Measurements from ENCODE around the gene SRC. TPM values are rescaled to one million over a fixed set of nuclear protein-coding genes. Genes with fewer than 3 reads are reported as not detected.

The SRC gene
- total RNA-seq, 4 donors from 2014 or later = 18.8 to 39.5 (median 26.0) TPM

- Histone ChIP-seq H3K27me3 (peaks cover 18% of the 10 kb centered on the region), H3K4me3 (no peak overlapping the region), H3K36me3 (no peaks in the 10 kb centered on the region), H3K9me3 (no peaks in the 10 kb centered on the region), H3K4me1 (no peaks in the 10 kb centered on the region), H3K27ac (no peak overlapping the region)
- DNase-seq (ENCODE audit: low spot score in 2 of 2) = no peak
- WGBS = 100% methylated on average over 12 of the region's 12 CpGs
- TF ChIP-seq POLR2AphosphoS5 (IDR thresholded peaks at IDR 0.05) = no peak
- TF ChIP-seq, protein P1, sequence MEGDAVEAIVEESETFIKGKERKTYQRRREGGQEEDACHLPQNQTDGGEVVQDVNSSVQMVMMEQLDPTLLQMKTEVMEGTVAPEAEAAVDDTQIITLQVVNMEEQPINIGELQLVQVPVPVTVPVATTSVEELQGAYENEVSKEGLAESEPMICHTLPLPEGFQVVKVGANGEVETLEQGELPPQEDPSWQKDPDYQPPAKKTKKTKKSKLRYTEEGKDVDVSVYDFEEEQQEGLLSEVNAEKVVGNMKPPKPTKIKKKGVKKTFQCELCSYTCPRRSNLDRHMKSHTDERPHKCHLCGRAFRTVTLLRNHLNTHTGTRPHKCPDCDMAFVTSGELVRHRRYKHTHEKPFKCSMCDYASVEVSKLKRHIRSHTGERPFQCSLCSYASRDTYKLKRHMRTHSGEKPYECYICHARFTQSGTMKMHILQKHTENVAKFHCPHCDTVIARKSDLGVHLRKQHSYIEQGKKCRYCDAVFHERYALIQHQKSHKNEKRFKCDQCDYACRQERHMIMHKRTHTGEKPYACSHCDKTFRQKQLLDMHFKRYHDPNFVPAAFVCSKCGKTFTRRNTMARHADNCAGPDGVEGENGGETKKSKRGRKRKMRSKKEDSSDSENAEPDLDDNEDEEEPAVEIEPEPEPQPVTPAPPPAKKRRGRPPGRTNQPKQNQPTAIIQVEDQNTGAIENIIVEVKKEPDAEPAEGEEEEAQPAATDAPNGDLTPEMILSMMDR (IDR thresholded peaks at IDR 0.05) = no peak
- no peak for TF ChIP-seq EP300 (IDR thresholded peaks at IDR 0.05)
- no peak for TF ChIP-seq POLR2A (IDR thresholded peaks at IDR 0.05)
Observed at GRCh38 chr20:37431786-37432185, 85.8 kb downstream of the SRC start.

DNA sequence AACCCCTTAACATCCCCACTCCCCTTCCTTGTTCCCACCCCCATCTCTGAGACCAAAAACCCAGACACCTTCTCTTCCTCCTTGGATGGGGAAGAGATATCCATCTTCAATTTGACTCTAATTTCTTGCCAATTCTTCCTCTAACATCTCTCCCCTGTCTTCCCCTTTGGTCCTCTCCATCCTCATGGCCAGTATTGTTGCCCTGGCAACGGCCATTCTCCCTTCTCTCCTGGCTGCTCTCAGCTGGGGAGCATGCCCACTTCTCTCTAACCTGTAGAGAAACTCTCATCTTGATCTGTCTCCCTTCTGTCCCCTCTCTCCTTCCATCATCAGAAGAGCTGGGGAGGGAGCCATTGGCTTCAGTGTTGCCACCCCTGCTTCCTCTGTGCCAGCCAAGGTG is 86.7 kb downstream of the SRC start:
- no peaks in the 10 kb centered on the region for H3K9me3 ChIP-seq
- peaks cover 18% of the 10 kb centered on the region for H3K27me3 ChIP-seq
- H3K4me3 ChIP-seq = no peak overlapping the region
- H3K36me3 ChIP-seq = no peaks in the 10 kb centered on the region
- WGBS = 83% methylated on average over 1 of the region's 1 CpG
- no peak for TF ChIP-seq EP300 (IDR thresholded peaks at IDR 0.05)
- TF ChIP-seq POLR2AphosphoS5 (IDR thresholded peaks at IDR 0.05) = no peak
- no peak for TF ChIP-seq POLR2A (IDR thresholded peaks at IDR 0.05)
- TF ChIP-seq, protein P1 (IDR thresholded peaks at IDR 0.05) = no peak
- DNase-seq (ENCODE audit: low spot score in 2 of 2) = no peak
- H3K27ac ChIP-seq = no peak overlapping the region
- no peaks in the 10 kb centered on the region for H3K4me1 ChIP-seq

- WGBS = 65% methylated on average over 4 of the region's 4 CpGs
- no peak for TF ChIP-seq POLR2A (IDR thresholded peaks at IDR 0.05)
- no peak for TF ChIP-seq EP300 (IDR thresholded peaks at IDR 0.05)
- no peak for TF ChIP-seq POLR2AphosphoS5 (IDR thresholded peaks at IDR 0.05)
- TF ChIP-seq, protein P1 (IDR thresholded peaks at IDR 0.05) = no peak
Observed at GRCh38 chr20:37435607-37436006, 89.7 kb downstream of the SRC start.

DNA sequence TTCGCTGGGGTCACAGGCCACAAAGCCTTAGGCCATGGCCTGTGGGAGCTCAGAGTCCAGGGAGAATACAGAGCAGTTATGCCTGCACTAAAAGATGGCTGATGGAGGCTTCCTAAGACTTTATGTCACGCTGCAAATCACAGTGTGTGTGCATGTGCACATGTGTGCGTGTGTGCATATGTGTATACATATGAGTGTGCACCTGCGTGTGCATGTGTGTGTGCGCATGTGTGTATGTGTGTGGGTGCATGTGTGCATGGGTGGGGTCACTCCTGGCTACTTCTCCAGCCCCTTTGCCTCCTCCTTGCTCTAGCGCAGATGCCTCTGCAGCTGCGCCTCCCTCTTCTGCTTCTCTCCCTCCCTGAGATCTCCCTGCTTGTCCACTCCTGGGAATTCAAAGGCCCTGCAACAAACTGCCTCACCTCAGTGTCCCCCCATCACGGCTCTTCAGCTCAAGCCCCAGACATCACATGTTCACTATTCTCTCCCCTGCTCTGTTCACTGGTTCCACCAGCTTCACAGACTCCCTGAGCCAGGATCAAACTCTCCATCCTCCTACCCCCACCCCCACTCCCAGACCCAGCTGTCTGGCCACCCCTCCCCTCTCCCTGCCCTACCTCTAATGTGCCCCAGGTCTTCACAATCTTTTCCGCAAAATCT is 90.7 kb downstream of the SRC start:
- no peak for TF ChIP-seq POLR2AphosphoS5 (IDR thresholded peaks at IDR 0.05)
- Histone ChIP-seq H3K4me1 (no peaks in the 10 kb centered on the region), H3K27ac (no peak overlapping the region), H3K27me3 (peaks cover 7% of the 10 kb centered on the region), H3K36me3 (no peaks in the 10 kb centered on the region), H3K9me3 (no peaks in the 10 kb centered on the region), H3K4me3 (no peak overlapping the region)
- DNase-seq (ENCODE audit: low spot score in 2 of 2) = no peak
- 95% methylated on average over 9 of the region's 9 CpGs for WGBS

More at GRCh38 chr20:37435607-37436006, 89.7 kb downstream of the SRC start:
- Histone ChIP-seq H3K4me1 (no peaks in the 10 kb centered on the region), H3K9me3 (no peaks in the 10 kb centered on the region), H3K27ac (no peak overlapping the region), H3K4me3 (no peak overlapping the region), H3K36me3 (no peaks in the 10 kb centered on the region), H3K27me3 (peaks cover 18% of the 10 kb centered on the region)
- no peak for DNase-seq (ENCODE audit: low spot score in 2 of 2)

- 88% methylated on average over 7 of the region's 8 CpGs for WGBS
- no peaks in the 10 kb centered on the region for H3K4me1 ChIP-seq
- TF ChIP-seq POLR2A (IDR thresholded peaks at IDR 0.05) (no peak), EP300 (IDR thresholded peaks at IDR 0.05) (no peak), POLR2AphosphoS5 (IDR thresholded peaks at IDR 0.05) (no peak)
- TF ChIP-seq, protein P1 (IDR thresholded peaks at IDR 0.05) = no peak
- no peak overlapping the region for H3K27ac ChIP-seq
- no peaks in the 10 kb centered on the region for H3K36me3 ChIP-seq
- H3K27me3 ChIP-seq = peaks cover 4% of the 10 kb centered on the region
- DNase-seq (ENCODE audit: low spot score in 2 of 2) = no peak
- H3K9me3 ChIP-seq = no peaks in the 10 kb centered on the region
- no peak overlapping the region for H3K4me3 ChIP-seq
Observed at GRCh38 chr20:37437676-37438075, 91.7 kb downstream of the SRC start.

All from suprapubic skin (tissue), 4 donors.